SK-N-SH (cell line): ENCODE measurements around the gene LPIN1.
"Not testable (repeated sequence)": the region's sequence is repeated elsewhere in the genome, so short reads cannot be mapped to it uniquely, and the experiment has no call there.

Source experiments
- CHD2 ChIP-seq: fragments of 150-350 bp; IDR thresholded peaks from 2 replicates; pipeline ENCODE4 v1.6.1; 2018; ENCODE audit warnings: low read length; ENCODE audit not compliant: partially characterized antibody
- CTCF ChIP-seq: fragments of 200-600 bp; sonication (generic); IDR thresholded peaks from 2 replicates; pipeline ENCODE4 v1.6.1; 2017; ENCODE audit warnings: antibody characterized with exemption, mild to moderate bottlenecking, moderate library complexity
- EP300 ChIP-seq, 2 experiments: IDR thresholded peaks; 2 replicates each; pipeline versions ENCODE4 v1.4.0 to v1.6.1; 2012; ENCODE audit warnings: borderline replicate concordance in 1 of 2, low read depth in 1 of 2, low read length in 1 of 2
- JUND ChIP-seq: IDR thresholded peaks from 2 replicates; pipeline ENCODE4 v1.4.0; 2012
- MAX ChIP-seq: IDR thresholded peaks from 2 replicates; pipeline ENCODE4 v1.4.0; 2012; ENCODE audit warnings: low read depth
- POLR2AphosphoS5 ChIP-seq: IDR thresholded peaks from 2 replicates; pipeline ENCODE4 v1.6.1; 2012; ENCODE audit warnings: low read depth, low read length
- REST ChIP-seq: IDR thresholded peaks from 2 replicates; pipeline ENCODE4 v1.6.1; 2012; ENCODE audit warnings: mild to moderate bottlenecking, low read depth, low read length, moderate library complexity
- SIN3A ChIP-seq: IDR thresholded peaks from 2 replicates; pipeline ENCODE4 v1.6.1; 2012; ENCODE audit warnings: low read depth, mild to moderate bottlenecking, low read length, moderate library complexity, borderline replicate concordance
- TCF12 ChIP-seq: IDR thresholded peaks from 2 replicates; pipeline ENCODE4 v1.4.0; 2012
- TEAD4 ChIP-seq: IDR thresholded peaks from 2 replicates; pipeline ENCODE4 v1.4.0; 2012; ENCODE audit warnings: mild to moderate bottlenecking, borderline replicate concordance; ENCODE audit not compliant: insufficient read depth

GRCh38 chr2:11859975-11860374 lies 113.5 kb downstream of the LPIN1 start:
- not testable (repeated sequence) for TF ChIP-seq CTCF; TCF12; EP300 (IDR thresholded peaks at IDR 0.05; ENCODE audit: borderline replicate concordance in 1 of 2, low read depth in 1 of 2, low read length in 1 of 2); POLR2AphosphoS5; JUND; MAX; TEAD4; CHD2; SIN3A; REST
